GM12878 (cell line): ENCODE results near the gene FOXL1. TPM values are rescaled to one million over a fixed set of nuclear protein-coding genes. Genes with fewer than 3 reads are reported as not detected.

ENCODE experiments used
- ATAC-seq: fragments of 200-7000 bp; cut with Tn5 transposase; 3 replicates; pipeline ENCODE4 v1.9.1; 2020; ENCODE audit warnings: mild to moderate bottlenecking, moderate library complexity
- BruUV-seq: library from RNA; stranded (reverse); fragments of 400-500 nt; replicated peaks from 2 replicates; lab custom pipeline; 2021; lab: Mats Ljungman, UMichigan
- CTCF ChIA-PET: fragments of 300-600 bp; sonication (Branson Sonifier 250); formaldehyde crosslinking; extraction: SDS; loops from one replicate; lab custom pipeline; 2021; ENCODE audit warnings: inconsistent platforms; lab: Yijun Ruan, JAX
- POLR2A ChIA-PET: fragments of 350-600 bp; formaldehyde crosslinking; extraction: SDS; loops from one replicate; lab custom pipeline; 2021; ENCODE audit warnings: inconsistent platforms; lab: Charles Lee
- RAD21 ChIA-PET: fragments of 300-600 bp; sonication (Branson Sonifier 250); formaldehyde crosslinking; loops from one replicate; lab custom pipeline; 2023; ENCODE audit warnings: antibody characterized with exemption; ENCODE audit not compliant: unreplicated experiment; lab: Charles Lee
- SMC1A ChIA-PET: fragments of 300-600 bp; sonication (Branson Sonifier 250); formaldehyde crosslinking; loops from one replicate; lab custom pipeline; 2023; ENCODE audit not compliant: unreplicated experiment, uncharacterized antibody; lab: Charles Lee
- DNase-seq: peaks from one replicate; pipeline ENCODE4 v3.0.0-alpha.2; 2011; ENCODE audit warnings: low read depth, low spot score
- FAIRE-seq: peaks from 3 replicates; lab custom pipeline; 2011; peaks lifted over from hg19 to GRCh38; lab: Jason Lieb, UNC
- H2AFZ ChIP-seq: 2 replicates; pipeline ENCODE4 v1.6.0; 2011; ENCODE audit warnings: low read depth, low read length, control low read depth; ENCODE audit not compliant: control insufficient read depth
- H3K27ac ChIP-seq: 2 replicates; pipeline ENCODE4 v1.5.1; 2011; ENCODE audit warnings: control low read depth; ENCODE audit not compliant: control insufficient read depth, insufficient read depth
- H3K27me3 ChIP-seq, 2 experiments: replicated peaks in 1 of 2; 2 replicates each; pipeline versions ENCODE4 v1.6.0 to v1.6.1; 2011; ENCODE audit warnings: low read length in 1 of 2; ENCODE audit not compliant: control insufficient read depth in 2 of 2, insufficient read depth in 2 of 2
- H3K36me3 ChIP-seq, 2 experiments: 2 replicates each; pipeline ENCODE4 v1.5.1; 2011; ENCODE audit warnings: low read length in 1 of 2; ENCODE audit not compliant: control insufficient read depth in 2 of 2, insufficient read depth in 2 of 2
- H3K4me1 ChIP-seq: 2 replicates; pipeline ENCODE4 v1.6.1; 2011; ENCODE audit warnings: mild to moderate bottlenecking, low read length, moderate library complexity, mixed read lengths; ENCODE audit not compliant: control insufficient read depth, insufficient read depth
- H3K4me2 ChIP-seq: 2 replicates; pipeline ENCODE4 v1.6.0; 2011; ENCODE audit warnings: control low read depth; ENCODE audit not compliant: control insufficient read depth, insufficient read depth
- H3K4me3 ChIP-seq: fragments of 200-600 bp; sonication (generic); 2 replicates; pipeline ENCODE4 v1.5.1; 2016
- H3K79me2 ChIP-seq: 2 replicates; pipeline ENCODE4 v1.6.0; 2011; ENCODE audit warnings: low read length; ENCODE audit not compliant: control insufficient read depth, insufficient read depth
- H3K9ac ChIP-seq: 2 replicates; pipeline ENCODE4 v1.8.0; 2011; ENCODE audit warnings: low read length, control low read depth, mixed read lengths; ENCODE audit not compliant: control insufficient read depth, insufficient read depth
- H3K9me3 ChIP-seq: replicated peaks from 3 replicates; pipeline ENCODE4 v1.5.1; 2011; ENCODE audit warnings: mild to moderate bottlenecking, low read length; ENCODE audit not compliant: control insufficient read depth, insufficient read depth
- H4K20me1 ChIP-seq: 2 replicates; pipeline ENCODE4 v1.6.0; 2011; ENCODE audit not compliant: control insufficient read depth, insufficient read depth
- ATF7 ChIP-seq: fragments of 450-650 bp; IDR thresholded peaks from 2 replicates; pipeline ENCODE4 v1.6.1; 2016; ENCODE audit warnings: low read depth, mild to moderate bottlenecking
- CREM ChIP-seq: IDR thresholded peaks from 2 replicates; pipeline ENCODE4 v1.6.1; 2014; ENCODE audit warnings: antibody characterized with exemption, low read depth
- EED ChIP-seq: sonication (generic); IDR thresholded peaks from 2 replicates; pipeline ENCODE4 v1.6.1; 2016; ENCODE audit warnings: antibody characterized with exemption, low read depth
- EGR1 ChIP-seq, 2 experiments: IDR thresholded peaks; 1 replicate in 1 of 2; 2 replicates in 1 of 2; pipeline ENCODE4 v1.6.1; 2011 to 2012; ENCODE audit warnings: low read depth in 2 of 2, low read length in 2 of 2, borderline replicate concordance in 1 of 2, mild to moderate bottlenecking in 1 of 2, moderate library complexity in 1 of 2
- EZH2 ChIP-seq: IDR thresholded peaks from 2 replicates; pipeline ENCODE4 v1.6.1; 2012; ENCODE audit warnings: low read depth, mild to moderate bottlenecking, control low read depth, inconsistent platforms, low read length, borderline replicate concordance; ENCODE audit not compliant: control insufficient read depth
- KAT2A ChIP-seq: conservative IDR thresholded peaks from 2 replicates; pipeline ENCODE4 v1.6.1; 2011; ENCODE audit warnings: low read depth, low read length; ENCODE audit not compliant: control insufficient read depth
- KLF5 ChIP-seq: fragments of 450-650 bp; IDR thresholded peaks from 2 replicates; pipeline ENCODE4 v1.6.1; 2014; ENCODE audit warnings: mild to moderate bottlenecking; ENCODE audit not compliant: partially characterized antibody
- MXI1 ChIP-seq: fragments of 150-350 bp; IDR thresholded peaks from 2 replicates; pipeline ENCODE4 v1.6.1; 2011; ENCODE audit warnings: low read depth, mild to moderate bottlenecking, inconsistent platforms, low read length, improper control_type of control experiment
- POLR2AphosphoS2 ChIP-seq: IDR thresholded peaks from 2 replicates; pipeline ENCODE4 v1.6.1; 2011; ENCODE audit warnings: low read depth, mild to moderate bottlenecking, low read length, improper control_type of control experiment, moderate library complexity
- RAD21 ChIP-seq: IDR thresholded peaks from 2 replicates; pipeline ENCODE4 v1.6.1; 2011; ENCODE audit warnings: mild to moderate bottlenecking, low read depth, low read length, moderate library complexity; ENCODE audit not compliant: insufficient read depth
- RBBP5 ChIP-seq: fragments of 200-600 bp; sonication (generic); conservative IDR thresholded peaks from 2 replicates; pipeline ENCODE4 v1.6.1; 2016
- RELA ChIP-seq: fragments of 450-650 bp; IDR thresholded peaks from 2 replicates; pipeline ENCODE4 v1.8.0; 2014; ENCODE audit warnings: borderline replicate concordance; ENCODE audit not compliant: partially characterized antibody
- SMC3 ChIP-seq: IDR thresholded peaks from 2 replicates; pipeline ENCODE4 v1.6.1; 2011; ENCODE audit warnings: low read length, improper control_type of control experiment, borderline replicate concordance
- SRF ChIP-seq, 2 experiments: IDR thresholded peaks; 2 replicates each; pipeline ENCODE4 v1.6.1; 2011; ENCODE audit warnings: low read depth in 2 of 2, low read length in 2 of 2, mild to moderate bottlenecking in 1 of 2, moderate library complexity in 1 of 2
- SUPT20H ChIP-seq: IDR thresholded peaks from 2 replicates; pipeline ENCODE4 v1.6.1; 2011; ENCODE audit warnings: low read depth, mild to moderate bottlenecking, low read length, moderate library complexity, borderline replicate concordance; ENCODE audit not compliant: control insufficient read depth
- WRNIP1 ChIP-seq: IDR thresholded peaks from 2 replicates; pipeline ENCODE4 v1.6.1; 2011; ENCODE audit warnings: low read depth, low read length, improper control_type of control experiment, borderline replicate concordance
- ZBED1 ChIP-seq: IDR thresholded peaks from 2 replicates; pipeline ENCODE4 v1.6.1; 2016; ENCODE audit warnings: borderline replicate concordance
- WGBS: methylation state at CpG from one replicate; pipeline ENCODE4 v1.1.6; 2016; ENCODE audit warnings: low lambda C conversion rate; ENCODE audit not compliant: insufficient replicate concordance, insufficient coverage; ENCODE audit errors: missing lambda C conversion rate; 5-methylcytosine and 5-hydroxymethylcytosine counted together
- in situ Hi-C: fragments of 300-500 bp; cut with MboI; formaldehyde crosslinking; loops from 9 replicates; pipeline ENCODE4 v1.14.3; 2018; ENCODE audit warnings: mixed read lengths
- intact Hi-C: fragments of 100-400 bp; cut with micrococcal nuclease; formaldehyde crosslinking; loops from one replicate; pipeline ENCODE4 v1.14.2; 2022; ENCODE audit not compliant: unreplicated experiment
- polyA plus RNA-seq, 11 experiments: library from polyadenylated mRNA; depleted of rRNA in 4 of 11; unstranded in 6 of 11; stranded (reverse) in 5 of 11; fragments of >200 nt; fragmentation: Nextera tagmentation in 4 of 11; fragmentation: Illumina TruSeq in 1 of 11; extraction: Ambion mirVana in 4 of 11; extraction: Trizol in 1 of 11; gene quantifications; 1 replicate in 1 of 11; 2 replicates in 10 of 11; pipeline versions ENCODE4 v1.2.1 to v1.2.3, GENCODE V29; 2011 to 2016; ENCODE audit warnings: inconsistent platforms in 2 of 11, missing spikeins in 2 of 11, low read depth in 1 of 11
- total RNA-seq, 4 experiments: library from RNA; depleted of rRNA in 3 of 4; stranded (reverse); fragments of >200 nt in 3 of 4; fragmentation: Illumina TruSeq in 1 of 4; extraction: Trizol in 1 of 4; gene quantifications; 2 replicates each; pipeline versions ENCODE4 v1.2.1 to v1.2.3, GENCODE V29; 2013 to 2021
- TF ChIP-seq, protein P1 (sequence below), 3 experiments: IDR thresholded peaks in 2 of 3; conservative IDR thresholded peaks in 1 of 3; 2 replicates each; pipeline ENCODE4 v1.5.1; 2011; ENCODE audit warnings: low read depth in 3 of 3, low read length in 3 of 3, mild to moderate bottlenecking in 3 of 3, control low read depth in 2 of 3, moderate library complexity in 2 of 3, inconsistent platforms in 1 of 3, mixed read lengths in 1 of 3; ENCODE audit not compliant: control insufficient read depth in 2 of 3, insufficient read depth in 1 of 3; ENCODE audit errors: extremely low read depth in 1 of 3

The FOXL1 gene
- total and polyA plus RNA-seq, 10 of the 15 experiments (the other 5 are each of a cell fraction or from before 2014, with no cell fraction given): 0.05 TPM; not detected in 9

- Histone ChIP-seq H3K4me3 (no peak overlapping the region), H3K27ac (no peak overlapping the region)
- no peak for TF ChIP-seq RAD21
- no peak for TF ChIP-seq SRF (IDR thresholded peaks at IDR 0.05; ENCODE audit: low read depth in 2 of 2, low read length in 2 of 2)
- TF ChIP-seq, all 136 proteins: peak for 0
- ChIA-PET SMC1A (no interaction called here), CTCF (no interaction called here), RAD21 (no interaction called here), POLR2A (no interaction called here)
- intact Hi-C loops (no loop called here), in situ Hi-C loops (no loop called here)
- H4K20me1 ChIP-seq: no peaks in the 10 kb centered on the region; the same call in 1 of the 2 replicates
- no peak overlapping the region for H2AFZ ChIP-seq
- no peaks in the 10 kb centered on the region for H3K79me2 ChIP-seq
- no peaks in the 10 kb centered on the region for H3K4me1 ChIP-seq
- no peak overlapping the region for H3K4me2 ChIP-seq
- BruUV-seq: no TSS peak
- DNase-seq (no peak), ATAC-seq (no peak), FAIRE-seq (no peak)
- no peaks in the 10 kb centered on the region for H3K27me3 ChIP-seq
- H3K9ac ChIP-seq: no peak overlapping the region
- no peaks in the 10 kb centered on the region; the same call in 2 of the 3 replicates for H3K9me3 ChIP-seq
- H3K36me3 ChIP-seq: no peaks in the 10 kb centered on the region
- 46% methylated on average over 12 of the region's 12 CpGs for WGBS
These were observed 47.9 kb downstream of the FOXL1 start for GRCh38 chr16:86626284-86626683.

- no peak for DNase-seq
- Histone ChIP-seq H3K27ac (no peak overlapping the region), H4K20me1 (no peaks in the 10 kb centered on the region; the same call in 1 of the 2 replicates), H3K79me2 (no peaks in the 10 kb centered on the region), H3K4me3 (no peak overlapping the region), H3K4me2 (no peak overlapping the region), H3K4me1 (no peaks in the 10 kb centered on the region), H3K9ac (no peak overlapping the region), H2AFZ (no peak overlapping the region), H3K36me3 (no peaks in the 10 kb centered on the region), H3K9me3 (no peaks in the 10 kb centered on the region; the same call in 2 of the 3 replicates), H3K27me3 (no peaks in the 10 kb centered on the region)
- CTCF ChIA-PET: no interaction called here
- intact Hi-C loops (no loop called here), in situ Hi-C loops (no loop called here)
- POLR2A ChIA-PET: no interaction called here
- ATAC-seq: no peak
- 50% methylated on average over 8 of the region's 8 CpGs for WGBS
- no peak for FAIRE-seq
- SMC1A ChIA-PET: no interaction called here
- RAD21 ChIA-PET: no interaction called here
- no TSS peak for BruUV-seq
- TF ChIP-seq SUPT20H: no peak
- TF ChIP-seq KAT2A: no peak
- TF ChIP-seq KLF5: no peak
- TF ChIP-seq POLR2AphosphoS2: no peak
- no peak for TF ChIP-seq WRNIP1
- TF ChIP-seq EED: no peak
- TF ChIP-seq MXI1: no peak
- no peak for TF ChIP-seq RBBP5
- no peak for TF ChIP-seq EZH2
- TF ChIP-seq EGR1 (IDR thresholded peaks at IDR 0.05; ENCODE audit: borderline replicate concordance in 1 of 2, low read depth in 2 of 2, low read length in 2 of 2): no peak
- TF ChIP-seq CREM: no peak
- TF ChIP-seq RELA: no peak
- no peak for TF ChIP-seq ATF7
- TF ChIP-seq, protein P1, sequence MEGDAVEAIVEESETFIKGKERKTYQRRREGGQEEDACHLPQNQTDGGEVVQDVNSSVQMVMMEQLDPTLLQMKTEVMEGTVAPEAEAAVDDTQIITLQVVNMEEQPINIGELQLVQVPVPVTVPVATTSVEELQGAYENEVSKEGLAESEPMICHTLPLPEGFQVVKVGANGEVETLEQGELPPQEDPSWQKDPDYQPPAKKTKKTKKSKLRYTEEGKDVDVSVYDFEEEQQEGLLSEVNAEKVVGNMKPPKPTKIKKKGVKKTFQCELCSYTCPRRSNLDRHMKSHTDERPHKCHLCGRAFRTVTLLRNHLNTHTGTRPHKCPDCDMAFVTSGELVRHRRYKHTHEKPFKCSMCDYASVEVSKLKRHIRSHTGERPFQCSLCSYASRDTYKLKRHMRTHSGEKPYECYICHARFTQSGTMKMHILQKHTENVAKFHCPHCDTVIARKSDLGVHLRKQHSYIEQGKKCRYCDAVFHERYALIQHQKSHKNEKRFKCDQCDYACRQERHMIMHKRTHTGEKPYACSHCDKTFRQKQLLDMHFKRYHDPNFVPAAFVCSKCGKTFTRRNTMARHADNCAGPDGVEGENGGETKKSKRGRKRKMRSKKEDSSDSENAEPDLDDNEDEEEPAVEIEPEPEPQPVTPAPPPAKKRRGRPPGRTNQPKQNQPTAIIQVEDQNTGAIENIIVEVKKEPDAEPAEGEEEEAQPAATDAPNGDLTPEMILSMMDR (IDR thresholded peaks at IDR 0.05 in 2 of 3, conservative IDR thresholded peaks at IDR 0.05 in 1 of 3; ENCODE audit: control insufficient read depth in 2 of 3, extremely low read depth in 1 of 3, insufficient read depth in 1 of 3, low read depth in 3 of 3, low read length in 3 of 3): no peak
- no peak for TF ChIP-seq SMC3
- no peak for TF ChIP-seq ZBED1
These were observed 48.6 kb downstream of the FOXL1 start for GRCh38 chr16:86626966-86627365.
